ENCODE measurements around the gene PROX2.

GRCh38 chr14:74921053-74921620 lies 45.2 kb upstream of the PROX2 start:
- TF ChIP-seq CTCF (IDR thresholded peaks at IDR 0.05; ENCODE audit: extremely low read depth in 1 of 2, insufficient read depth in 1 of 2, low read depth in 1 of 2, low read length in 2 of 2), result no peak
- no peak for TF ChIP-seq JUN (IDR thresholded peaks at IDR 0.05; ENCODE audit: borderline replicate concordance, insufficient read depth, insufficient read length, low read depth)
- TF ChIP-seq POLR2A (IDR thresholded peaks at IDR 0.05; ENCODE audit: low read depth, low read length), result no peak
